Measurements from ENCODE around the gene KRT1.

Gene KRT1

DNA sequence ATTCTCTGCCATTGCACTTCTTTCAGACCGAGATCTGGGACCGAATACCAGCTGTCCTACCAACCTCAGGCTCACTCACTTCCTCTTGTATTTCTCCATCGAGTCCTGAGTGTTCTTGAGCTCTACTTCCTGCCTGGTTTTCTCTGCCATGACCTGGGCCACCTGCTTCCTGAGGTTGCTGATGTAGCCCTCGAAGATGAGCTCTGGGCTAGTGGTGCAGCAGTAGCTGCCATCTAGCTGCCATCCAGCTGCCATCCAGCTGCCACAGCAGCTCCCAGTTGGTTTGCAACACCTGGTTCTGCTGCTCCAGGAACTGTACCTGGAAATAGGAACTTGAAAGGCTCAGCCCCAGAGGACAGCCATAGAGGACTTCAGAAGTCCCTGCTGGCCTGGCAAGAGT, 46.8 kb downstream of the KRT1 start:
- DNase-seq = peak in 1 of 5 experiments; percentile 82

DNA sequence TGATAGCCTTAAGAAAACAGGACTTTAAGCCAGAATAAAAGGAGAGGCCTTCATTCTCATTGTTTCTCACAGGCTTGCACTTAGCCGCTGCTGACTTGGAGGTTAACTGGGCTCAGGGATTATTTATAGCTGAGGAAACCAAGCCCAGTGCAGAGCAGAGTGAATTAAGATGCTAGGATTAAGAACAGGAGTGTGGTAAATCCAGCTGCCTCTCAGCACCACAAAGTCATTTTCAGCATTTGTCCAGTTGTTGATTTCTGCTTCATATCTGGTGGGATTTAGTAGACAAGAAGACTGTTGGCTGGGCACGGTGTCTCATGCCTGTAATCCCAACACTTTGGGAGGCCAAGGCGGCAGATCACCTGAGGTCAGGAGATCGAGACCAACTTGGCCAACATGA, 47.6 kb downstream of the KRT1 start:
- DNase-seq = no peak

DNA sequence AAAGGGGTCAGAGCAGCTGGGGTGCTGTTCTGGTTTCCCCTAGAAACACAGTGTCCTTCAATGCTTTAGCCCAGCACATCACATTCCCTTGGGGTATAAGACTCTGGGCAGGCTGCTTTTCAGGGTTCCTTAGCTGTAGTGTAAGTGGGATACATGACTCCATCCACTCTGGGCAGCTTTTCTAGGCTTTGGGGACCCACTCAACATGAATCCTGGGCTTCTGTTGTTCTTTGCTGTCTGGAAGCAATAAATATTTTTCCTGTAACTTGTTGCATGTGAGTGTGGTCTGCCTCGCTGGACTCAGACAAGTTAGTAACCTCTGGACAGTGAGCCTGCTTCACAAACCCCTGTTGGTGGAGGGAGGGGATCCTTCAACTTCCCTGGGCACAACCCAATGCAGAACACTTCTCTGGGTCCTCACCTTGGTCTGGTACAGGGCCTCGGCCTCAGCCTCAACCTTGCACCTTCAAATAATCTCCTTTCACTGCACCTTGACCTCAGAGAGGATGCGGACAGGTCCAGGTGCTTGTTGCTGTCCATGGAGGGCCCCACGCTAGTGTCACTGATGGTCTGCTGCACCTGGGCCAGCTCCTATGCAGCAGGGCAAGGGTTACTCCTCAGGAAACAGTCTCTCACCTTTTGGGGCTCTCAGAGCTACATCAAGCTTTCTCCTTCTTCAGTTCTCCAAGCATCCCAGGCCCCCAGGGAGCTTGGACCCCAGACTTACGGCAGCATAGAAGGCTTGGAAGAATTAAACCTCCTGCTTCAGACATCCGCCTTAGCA, 48.3 kb downstream of the KRT1 start:
- no peak for DNase-seq

DNA sequence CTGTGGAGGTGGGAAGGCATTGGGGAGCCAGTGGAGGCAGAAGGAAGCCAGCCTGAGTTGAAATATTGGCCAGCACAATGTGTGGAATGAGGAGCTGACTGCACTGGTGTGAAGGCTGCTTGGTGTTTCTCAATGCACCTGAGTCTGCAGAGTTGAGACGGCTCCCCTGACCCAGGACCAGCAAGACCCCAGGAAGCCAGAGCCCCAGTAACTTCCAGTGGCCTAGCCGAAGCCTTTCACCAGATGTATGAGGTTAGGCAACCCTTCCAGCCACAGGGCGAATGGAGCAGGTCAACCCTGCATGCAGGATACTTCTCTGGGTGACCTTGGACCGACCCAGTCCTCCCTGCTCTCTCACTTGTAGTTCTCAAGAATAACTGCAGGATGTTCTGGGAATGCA, 48.9 kb downstream of the KRT1 start:
- no peak for DNase-seq

DNA sequence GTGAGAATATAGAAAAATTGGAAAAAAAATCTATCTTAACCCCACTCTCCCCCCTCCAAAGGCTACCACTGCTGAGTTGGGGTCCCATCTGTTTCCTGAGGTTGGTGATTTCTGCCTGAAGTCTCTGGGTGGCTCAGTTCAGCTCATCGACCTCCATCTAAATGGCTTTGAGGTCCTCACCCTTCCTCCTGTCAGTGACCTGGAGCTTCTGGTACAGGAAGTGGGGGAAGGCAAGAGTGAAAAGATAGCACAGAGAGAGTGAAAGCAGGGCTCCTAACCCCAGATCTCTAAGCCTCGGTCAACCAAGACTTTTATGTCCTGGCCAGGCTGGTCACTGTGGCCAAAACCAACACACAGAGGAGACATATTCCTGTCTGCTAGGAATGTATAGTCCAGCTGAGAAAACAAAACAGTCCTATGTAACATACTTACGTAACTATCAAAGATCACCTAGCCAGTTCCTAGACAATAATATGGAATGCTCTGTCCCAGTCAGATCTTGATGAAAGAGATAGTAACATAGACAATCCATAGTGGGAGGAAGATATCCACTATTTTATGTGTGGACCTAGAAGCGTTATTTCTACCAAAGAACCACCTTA, 49.5 kb downstream of the KRT1 start:
- DNase-seq = peak in 1 of 5 experiments; percentile 15

- no peak for DNase-seq
Measured at GRCh38 chr12:52630008-52630500, 50.2 kb downstream of the KRT1 start.

DNA sequence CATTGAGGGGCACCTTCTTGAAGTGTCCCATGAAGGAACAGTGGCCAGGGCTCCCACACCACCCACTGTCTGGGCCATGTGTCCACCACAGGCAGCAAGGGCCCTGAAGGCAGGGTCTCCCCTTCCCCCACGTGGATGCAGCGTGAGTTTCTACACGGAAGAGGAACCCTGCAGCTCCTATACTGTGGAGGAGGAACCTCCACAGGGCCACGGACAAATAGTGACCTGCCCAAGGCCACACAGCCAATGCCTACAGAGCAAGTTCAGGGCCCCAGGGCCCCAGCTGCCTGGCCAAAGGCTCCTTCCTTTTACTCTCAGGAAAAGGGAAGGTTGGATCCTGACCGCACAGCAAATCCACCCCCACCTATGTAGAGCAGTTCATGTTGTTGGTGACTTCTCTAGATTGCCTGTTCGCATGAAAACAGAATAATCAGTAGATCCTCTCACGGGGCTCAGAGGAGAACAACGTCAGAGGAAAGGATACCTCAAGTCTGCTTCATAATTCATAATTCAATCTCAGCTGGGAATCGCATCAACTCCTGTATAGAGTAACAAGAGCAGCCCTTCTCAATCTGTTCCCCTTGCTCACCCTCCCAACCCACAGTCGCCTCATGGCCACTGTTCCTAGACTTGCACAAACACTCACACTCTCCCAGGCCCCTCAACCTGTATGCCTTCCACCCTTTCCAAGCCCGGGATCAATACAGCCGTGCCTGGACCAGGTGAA, 50.8 kb downstream of the KRT1 start:
- no peak for DNase-seq

DNA sequence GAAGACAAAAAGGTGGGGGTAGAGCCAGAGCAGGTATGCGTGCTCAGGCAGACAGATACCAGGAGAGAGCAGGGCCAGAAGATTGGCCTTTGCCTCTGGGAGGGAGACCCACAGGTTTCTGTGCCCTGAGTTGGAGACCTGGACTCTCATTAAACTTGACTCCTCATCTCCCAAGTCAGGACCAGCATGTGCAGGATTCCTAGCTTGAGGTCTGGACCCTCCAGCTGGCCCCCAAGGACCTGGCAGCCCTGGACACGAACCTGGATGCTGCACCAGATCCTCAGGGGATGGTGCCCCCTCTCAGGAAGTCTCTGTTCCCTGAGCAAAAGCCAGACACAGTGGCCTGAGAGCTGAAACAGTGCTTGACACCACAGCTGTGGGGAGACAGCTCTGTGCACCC, 51.4 kb downstream of the KRT1 start:
- no peak for DNase-seq

GRCh38 chr12:52628111-52628507, 52.1 kb downstream of the KRT1 start:
- no peak for DNase-seq

DNA sequence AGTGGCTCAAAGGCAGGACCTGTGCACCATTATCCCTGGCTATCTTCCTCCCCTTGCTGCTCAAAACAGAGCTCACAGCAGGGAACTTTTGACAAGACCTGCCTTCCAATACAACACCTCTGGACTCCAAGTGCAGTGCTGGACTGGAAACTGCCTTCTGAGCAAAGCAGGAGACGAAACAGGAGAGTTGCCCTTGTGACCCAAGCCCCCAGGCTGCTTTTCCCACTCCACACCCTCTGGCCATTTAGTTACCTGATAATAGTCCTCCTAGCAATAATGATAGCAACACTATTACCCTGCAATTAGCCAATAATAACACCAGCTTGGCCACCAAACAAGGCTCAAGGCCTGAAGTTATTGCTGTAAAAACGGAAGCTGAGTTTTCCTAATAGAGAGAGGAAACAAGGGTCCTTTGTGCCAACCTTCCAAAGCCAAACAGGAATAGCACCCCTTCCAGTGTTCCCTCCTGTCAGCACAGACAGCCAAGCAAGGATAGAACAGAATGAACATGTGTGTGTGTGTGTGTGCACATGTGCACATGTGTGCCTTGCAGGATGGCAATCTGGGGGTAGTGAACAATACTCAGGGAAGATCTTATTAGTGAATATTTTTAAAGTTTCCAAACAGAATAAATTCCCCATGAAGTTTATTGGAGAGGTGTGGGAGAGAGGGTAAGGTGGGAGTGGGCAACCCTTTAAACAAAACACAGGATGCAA, 52.7 kb downstream of the KRT1 start:
- DNase-seq = no peak

Data from T-helper 2 cell (primary cell).